NCI-H2227 treated with DMSO at 0.1 percent for 48 hours (cell line): ENCODE measurements around the gene RXRA.
A peak's percentile ranks its signal among the peaks of the same experiment; 100 is the strongest.

Source experiments
- DNase-seq: peaks from one replicate; lab custom pipeline; 2025; lab: John Stamatoyannopoulos, UW

Gene RXRA

GRCh38 chr9:134325813-134326723 is at the start of gene RXRA:
TSS of gene RXRA (plus strand) at chr9:134326455. CDS start at chr9:134326632, 177 bp downstream.
- DNase-seq = peak; percentile 58

GRCh38 chr9:134278286-134278685 is 48.0 kb upstream of the RXRA start:
- no peak for DNase-seq

GRCh38 chr9:134278974-134279640 is 47.1 kb upstream of the RXRA start:
- DNase-seq = no peak

- DNase-seq = no peak
These were observed 44.1 kb upstream of the RXRA start for GRCh38 chr9:134282138-134282650.

GRCh38 chr9:134283111-134283515 is 43.1 kb upstream of the RXRA start:
- DNase-seq = no peak

- DNase-seq = no peak
These were observed 42.5 kb upstream of the RXRA start for GRCh38 chr9:134283692-134284265.

GRCh38 chr9:134284273-134284672 is 42.0 kb upstream of the RXRA start:
- DNase-seq = no peak

GRCh38 chr9:134284741-134285140 is 41.5 kb upstream of the RXRA start:
- no peak for DNase-seq

GRCh38 chr9:134285215-134285845 is 40.9 kb upstream of the RXRA start:
- no peak for DNase-seq

GRCh38 chr9:134286471-134287245 is 39.6 kb upstream of the RXRA start:
- DNase-seq = no peak

- DNase-seq = no peak
These were observed 38.4 kb upstream of the RXRA start for GRCh38 chr9:134287591-134288491.

GRCh38 chr9:134288746-134289145 is 37.5 kb upstream of the RXRA start:
- DNase-seq = no peak

- no peak for DNase-seq
These were observed 36.9 kb upstream of the RXRA start for GRCh38 chr9:134289241-134289875.

- no peak for DNase-seq
These were observed 35.4 kb upstream of the RXRA start for GRCh38 chr9:134290603-134291451.

GRCh38 chr9:134291452-134291881 is 34.8 kb upstream of the RXRA start:
- no peak for DNase-seq

GRCh38 chr9:134291961-134292871 is 34.0 kb upstream of the RXRA start:
- DNase-seq = no peak

GRCh38 chr9:134293031-134293521 is 33.2 kb upstream of the RXRA start:
- DNase-seq = no peak
